H9 (cell line): ENCODE results near the gene RNF126. TPM values are rescaled to one million over a fixed set of nuclear protein-coding genes. Genes with fewer than 3 reads are reported as not detected.

ENCODE experiments used
- DNase-seq: peaks from one replicate; pipeline ENCODE4 v3.0.0-alpha.2; 2017
- H2AFZ ChIP-seq: one replicate; pipeline ENCODE4 v1.6.1; 2013; ENCODE audit warnings: mild to moderate bottlenecking, low read length, control low read depth, moderate library complexity
- H2AK5ac ChIP-seq: 2 replicates; pipeline ENCODE4 v1.6.1; 2013; ENCODE audit warnings: low read length, control low read depth, mixed read lengths; ENCODE audit not compliant: insufficient read length
- H2BK120ac ChIP-seq: one replicate; pipeline ENCODE4 v1.6.1; 2013; ENCODE audit warnings: low read depth, mild to moderate bottlenecking, low read length, control low read depth, inconsistent platforms; ENCODE audit not compliant: poor library complexity, severe bottlenecking
- H2BK12ac ChIP-seq: 2 replicates; pipeline ENCODE4 v1.6.1; 2013; ENCODE audit warnings: low read length, control low read depth, mixed read lengths, low read depth; ENCODE audit not compliant: insufficient read length
- H2BK15ac ChIP-seq: 2 replicates; pipeline ENCODE4 v1.6.1; 2013; ENCODE audit warnings: low read depth, low read length, control low read depth
- H2BK20ac ChIP-seq: one replicate; pipeline ENCODE4 v1.6.1; 2013; ENCODE audit warnings: low read depth, mild to moderate bottlenecking, low read length, control low read depth, inconsistent platforms; ENCODE audit not compliant: poor library complexity, severe bottlenecking
- H2BK5ac ChIP-seq: 2 replicates; pipeline ENCODE4 v1.6.1; 2013; ENCODE audit warnings: low read length, control low read depth, mixed read lengths; ENCODE audit not compliant: insufficient read length
- H3K14ac ChIP-seq: 2 replicates; pipeline ENCODE4 v1.6.1; 2013; ENCODE audit warnings: low read length, control low read depth; ENCODE audit not compliant: insufficient read depth
- H3K18ac ChIP-seq: 2 replicates; pipeline ENCODE4 v1.6.1; 2013; ENCODE audit warnings: low read depth, mild to moderate bottlenecking, mixed read lengths, low read length, control low read depth; ENCODE audit not compliant: insufficient read length
- H3K23ac ChIP-seq: 2 replicates; pipeline ENCODE4 v1.6.1; 2013; ENCODE audit warnings: low read length, control low read depth, mixed read lengths, low read depth; ENCODE audit not compliant: insufficient read length
- H3K23me2 ChIP-seq: 2 replicates; pipeline ENCODE4 v1.6.1; 2013; ENCODE audit warnings: low read depth, mild to moderate bottlenecking, mixed read lengths, low read length, control low read depth; ENCODE audit not compliant: insufficient read length, poor library complexity, severe bottlenecking
- H3K27ac ChIP-seq: 2 replicates; pipeline ENCODE4 v1.5.1; 2013; ENCODE audit warnings: low read length, control low read depth, mixed read lengths, low read depth; ENCODE audit not compliant: insufficient read length
- H3K27me3 ChIP-seq: 2 replicates; pipeline ENCODE4 v1.6.1; 2013; ENCODE audit warnings: low read length, control low read depth, inconsistent platforms; ENCODE audit not compliant: insufficient read depth
- H3K4ac ChIP-seq: 2 replicates; pipeline ENCODE4 v1.6.1; 2013; ENCODE audit warnings: low read depth, mild to moderate bottlenecking, control low read depth, inconsistent platforms, low read length, moderate library complexity
- H3K4me1 ChIP-seq: 2 replicates; pipeline ENCODE4 v1.6.1; 2013; ENCODE audit warnings: low read length, control low read depth, inconsistent platforms; ENCODE audit not compliant: insufficient read depth
- H3K4me2 ChIP-seq: 2 replicates; pipeline ENCODE4 v1.6.1; 2013; ENCODE audit warnings: low read length, control low read depth, mixed read lengths; ENCODE audit not compliant: insufficient read length, insufficient read depth
- H3K56ac ChIP-seq: 2 replicates; pipeline ENCODE4 v1.6.1; 2013; ENCODE audit warnings: low read depth, mild to moderate bottlenecking, mixed read lengths, low read length, control low read depth; ENCODE audit not compliant: insufficient read length
- H3K79me1 ChIP-seq: 2 replicates; pipeline ENCODE4 v1.6.1; 2013; ENCODE audit warnings: low read depth, mild to moderate bottlenecking, moderate library complexity, low read length, control low read depth, inconsistent platforms; ENCODE audit not compliant: insufficient read depth, poor library complexity, severe bottlenecking
- H3K79me2 ChIP-seq: 2 replicates; pipeline ENCODE4 v1.6.1; 2013; ENCODE audit warnings: low read length, control low read depth, inconsistent platforms; ENCODE audit not compliant: insufficient read depth
- H3K9ac ChIP-seq: 2 replicates; pipeline ENCODE4 v1.6.1; 2013; ENCODE audit warnings: low read length, control low read depth, mixed read lengths; ENCODE audit not compliant: insufficient read length; ENCODE audit errors: extremely low read depth
- H3K9me3 ChIP-seq: one replicate; pipeline ENCODE4 v1.6.1; 2013; ENCODE audit warnings: low read depth, low read length, inconsistent platforms; ENCODE audit not compliant: control insufficient read depth
- H3T11ph ChIP-seq: one replicate; pipeline ENCODE4 v1.6.1; 2013; ENCODE audit warnings: mild to moderate bottlenecking, low read length, control low read depth, inconsistent platforms
- H4K20me1 ChIP-seq: one replicate; pipeline ENCODE4 v1.6.1; 2013; ENCODE audit not compliant: control insufficient read depth, insufficient read length, insufficient read depth
- H4K5ac ChIP-seq: 2 replicates; pipeline ENCODE4 v1.6.1; 2013; ENCODE audit warnings: low read depth, mild to moderate bottlenecking, mixed read lengths, low read length, control low read depth; ENCODE audit not compliant: insufficient read length
- H4K8ac ChIP-seq: replicated peaks from 2 replicates; pipeline ENCODE4 v1.6.1; 2013; ENCODE audit warnings: low read length, control low read depth, mixed read lengths, low read depth; ENCODE audit not compliant: insufficient read length
- H4K91ac ChIP-seq: 2 replicates; pipeline ENCODE4 v1.6.1; 2013; ENCODE audit warnings: low read depth, mild to moderate bottlenecking, moderate library complexity, mixed read lengths, low read length, control low read depth; ENCODE audit not compliant: insufficient read length
- H3K27ac Mint-ChIP-seq, 3 experiments: 2 replicates in 2 of 3; 3 replicates in 1 of 3; pipeline ENCODE4 v1.8.0; 2020 to 2021; ENCODE audit warnings: mixed read lengths in 3 of 3, mild to moderate bottlenecking in 1 of 3, moderate library complexity in 1 of 3
- H3K27me3 Mint-ChIP-seq: 2 replicates; pipeline ENCODE4 v1.8.0; 2021; ENCODE audit warnings: low read depth, mild to moderate bottlenecking, moderate library complexity, mixed read lengths
- H3K36me3 Mint-ChIP-seq, 3 experiments: 2 replicates in 2 of 3; 3 replicates in 1 of 3; pipeline ENCODE4 v1.8.0; 2020 to 2021; ENCODE audit warnings: low read depth in 3 of 3, mixed read lengths in 3 of 3; ENCODE audit not compliant: insufficient read depth in 1 of 3
- H3K4me1 Mint-ChIP-seq, 2 experiments: 2 replicates each; pipeline ENCODE4 v1.8.0; 2020; ENCODE audit warnings: mixed read lengths in 2 of 2
- H3K4me3 Mint-ChIP-seq, 2 experiments: 2 replicates in 1 of 2; 3 replicates in 1 of 2; pipeline ENCODE4 v1.8.0; 2020 to 2021; ENCODE audit warnings: mild to moderate bottlenecking in 2 of 2, mixed read lengths in 2 of 2, moderate library complexity in 1 of 2
- H3K9me3 Mint-ChIP-seq, 2 experiments: 2 replicates in 1 of 2; 3 replicates in 1 of 2; pipeline ENCODE4 v1.8.0; 2020; ENCODE audit warnings: mild to moderate bottlenecking in 2 of 2, mixed read lengths in 2 of 2, moderate library complexity in 1 of 2
- whole genome bisulfite sequencing: extraction: QIAGEN DNeasy Blood & Tissue Kit; methylation state at CpG from one replicate; pipeline ENCODE4 v1.1.7; 2013; ENCODE audit warnings: missing lambda C conversion rate, low lambda C conversion rate, mixed read lengths; ENCODE audit not compliant: insufficient read length; ENCODE audit errors: extremely low coverage; 5-methylcytosine and 5-hydroxymethylcytosine counted together
- total RNA-seq: library from RNA; stranded (reverse); gene quantifications from 2 replicates; pipeline ENCODE4 v1.2.1, GENCODE V29; 2021
- TF ChIP-seq, protein P1 (sequence below): fragments of 200-600 bp; sonication (generic); conservative IDR thresholded peaks from 3 replicates; pipeline ENCODE4 v1.8.0; 2021; ENCODE audit warnings: antibody characterized with exemption, mild to moderate bottlenecking

RNF126 gene
- total RNA-seq, 1 experiment from 2014 or later = 81.9 TPM

DNA sequence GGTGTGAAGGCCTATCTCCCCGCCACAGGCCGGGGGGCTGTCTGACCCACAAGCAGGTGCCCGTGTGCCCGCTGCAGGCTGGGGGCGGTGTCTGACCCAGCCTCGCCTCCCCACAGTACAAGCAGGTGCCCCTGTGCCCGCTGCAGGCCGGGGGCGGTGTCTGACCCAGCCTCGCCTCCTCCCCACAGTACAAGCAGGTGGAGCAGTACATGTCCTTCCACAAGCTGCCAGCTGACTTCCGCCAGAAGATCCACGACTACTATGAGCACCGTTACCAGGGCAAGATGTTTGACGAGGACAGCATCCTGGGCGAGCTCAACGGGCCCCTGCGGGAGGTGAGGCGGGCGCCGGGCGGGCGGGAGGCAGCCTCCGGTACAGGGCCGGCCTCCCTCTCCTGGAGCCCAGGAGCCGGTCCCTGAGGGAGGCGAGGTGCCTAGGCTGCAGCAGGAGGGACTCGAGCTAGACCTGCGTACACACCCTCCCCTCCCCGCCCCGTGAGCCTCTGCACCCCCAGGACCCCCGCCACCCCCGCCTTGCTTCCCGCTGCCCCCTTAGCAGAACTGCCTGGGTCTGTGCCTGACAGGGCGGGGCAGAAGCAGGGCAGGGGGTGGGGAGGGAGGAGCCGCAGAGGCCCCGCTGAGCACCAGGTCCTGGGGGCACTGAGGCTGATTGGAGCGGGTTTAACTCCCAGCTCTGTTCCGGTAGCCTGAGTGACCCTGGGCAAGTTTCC lies 52.8 kb downstream of the RNF126 start:
- no peak overlapping the region; a peak in 1 of 7 replicates for H3K27ac Mint-ChIP-seq
- no peaks in the 10 kb centered on the region for H3K79me2 ChIP-seq
- H3K27ac ChIP-seq = no peak overlapping the region
- H3K23me2 ChIP-seq = no peaks in the 10 kb centered on the region
- no peak overlapping the region for H4K8ac ChIP-seq
- H2BK120ac ChIP-seq = no peak overlapping the region
- no peak overlapping the region for H2BK15ac ChIP-seq
- H3K27me3 ChIP-seq = no peaks in the 10 kb centered on the region
- H3K4me1 Mint-ChIP-seq = peaks cover 3 to 4% of the 10 kb centered on the region in 2 experiments; a peak in 1 of 4 replicates
- no peak overlapping the region for H3K23ac ChIP-seq
- H2BK12ac ChIP-seq = no peak overlapping the region
- H4K20me1 ChIP-seq = no peaks in the 10 kb centered on the region
- no peak overlapping the region for H4K5ac ChIP-seq
- H3K56ac ChIP-seq = no peak overlapping the region
- H3T11ph ChIP-seq = no peak overlapping the region
- no peaks in the 10 kb centered on the region for H3K9me3 Mint-ChIP-seq
- H4K91ac ChIP-seq = no peak overlapping the region
- no peaks in the 10 kb centered on the region for H3K9me3 ChIP-seq
- no peak overlapping the region; the same call in 1 of the 2 replicates for H3K14ac ChIP-seq
- H3K27me3 Mint-ChIP-seq = no peaks in the 10 kb centered on the region
- no peak overlapping the region for H3K9ac ChIP-seq
- H3K4me1 ChIP-seq = no peaks in the 10 kb centered on the region
- no peak overlapping the region for H3K18ac ChIP-seq
- TF ChIP-seq, protein P1, sequence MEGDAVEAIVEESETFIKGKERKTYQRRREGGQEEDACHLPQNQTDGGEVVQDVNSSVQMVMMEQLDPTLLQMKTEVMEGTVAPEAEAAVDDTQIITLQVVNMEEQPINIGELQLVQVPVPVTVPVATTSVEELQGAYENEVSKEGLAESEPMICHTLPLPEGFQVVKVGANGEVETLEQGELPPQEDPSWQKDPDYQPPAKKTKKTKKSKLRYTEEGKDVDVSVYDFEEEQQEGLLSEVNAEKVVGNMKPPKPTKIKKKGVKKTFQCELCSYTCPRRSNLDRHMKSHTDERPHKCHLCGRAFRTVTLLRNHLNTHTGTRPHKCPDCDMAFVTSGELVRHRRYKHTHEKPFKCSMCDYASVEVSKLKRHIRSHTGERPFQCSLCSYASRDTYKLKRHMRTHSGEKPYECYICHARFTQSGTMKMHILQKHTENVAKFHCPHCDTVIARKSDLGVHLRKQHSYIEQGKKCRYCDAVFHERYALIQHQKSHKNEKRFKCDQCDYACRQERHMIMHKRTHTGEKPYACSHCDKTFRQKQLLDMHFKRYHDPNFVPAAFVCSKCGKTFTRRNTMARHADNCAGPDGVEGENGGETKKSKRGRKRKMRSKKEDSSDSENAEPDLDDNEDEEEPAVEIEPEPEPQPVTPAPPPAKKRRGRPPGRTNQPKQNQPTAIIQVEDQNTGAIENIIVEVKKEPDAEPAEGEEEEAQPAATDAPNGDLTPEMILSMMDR = no peak
- no peak overlapping the region for H2BK5ac ChIP-seq
- no peak overlapping the region for H3K4me3 Mint-ChIP-seq
- H3K79me1 ChIP-seq = no peaks in the 10 kb centered on the region
- H2BK20ac ChIP-seq = no peak overlapping the region
- no peak overlapping the region for H2AFZ ChIP-seq
- WGBS = no CpG with 5 or more reads among the region's 38 CpGs
- H3K4ac ChIP-seq = no peak overlapping the region
- no peak overlapping the region for H2AK5ac ChIP-seq
- no peak overlapping the region for H3K4me2 ChIP-seq
- DNase-seq = no peak
- peaks cover 15 to 30% (median 24%) of the 10 kb centered on the region in 3 experiments for H3K36me3 Mint-ChIP-seq
